HepG2 (cell line): ENCODE measurements around the gene SUPT4H1. TPM values are rescaled to one million over a fixed set of nuclear protein-coding genes. Genes with fewer than 3 reads are reported as not detected.

Source experiments
- AHR ChIP-seq: IDR thresholded peaks from 2 replicates; pipeline ENCODE4 v1.6.1; 2018; ENCODE audit warnings: missing genetic modification reagents, missing compliant biosample characterization
- CEBPG ChIP-seq: IDR thresholded peaks from 2 replicates; pipeline ENCODE4 v1.6.1; 2016
- DR1 ChIP-seq: sonication (generic); formaldehyde crosslinking; IDR thresholded peaks from 2 replicates; pipeline ENCODE4 v1.8.0; 2021; ENCODE audit warnings: mild to moderate bottlenecking, missing genetic modification reagents, inconsistent platforms
- GTF3A ChIP-seq: sonication (generic); formaldehyde crosslinking; conservative IDR thresholded peaks from 2 replicates; pipeline ENCODE4 v1.4.0; 2020; ENCODE audit warnings: mild to moderate bottlenecking, missing genetic modification reagents
- HINFP ChIP-seq: sonication (generic); formaldehyde crosslinking; IDR thresholded peaks from 2 replicates; pipeline ENCODE4 v1.4.0; 2020; ENCODE audit warnings: low read depth, mild to moderate bottlenecking, missing genetic modification reagents
- KAT8 ChIP-seq: IDR thresholded peaks from 2 replicates; pipeline ENCODE4 v1.6.1; 2016; ENCODE audit warnings: missing genetic modification reagents, missing compliant biosample characterization
- KMT2A ChIP-seq: sonication (generic); formaldehyde crosslinking; IDR thresholded peaks from 2 replicates; pipeline ENCODE4 v1.4.0; 2020; ENCODE audit warnings: missing genetic modification reagents
- KMT2B ChIP-seq: IDR thresholded peaks from 2 replicates; pipeline ENCODE4 v1.6.1; 2016; ENCODE audit warnings: missing genetic modification reagents, missing compliant biosample characterization
- NONO ChIP-seq, 2 experiments: fragments of 450-650 bp in 1 of 2; sonication (generic) in 1 of 2; formaldehyde crosslinking in 1 of 2; IDR thresholded peaks in 1 of 2; conservative IDR thresholded peaks in 1 of 2; 2 replicates each; pipeline versions ENCODE4 v1.6.1 to v1.8.0; 2017 to 2022; ENCODE audit warnings: mild to moderate bottlenecking in 1 of 2, missing genetic modification reagents in 1 of 2, moderate library complexity in 1 of 2
- PATZ1 ChIP-seq: sonication (generic); formaldehyde crosslinking; IDR thresholded peaks from 2 replicates; pipeline ENCODE4 v1.4.0; 2020; ENCODE audit warnings: missing genetic modification reagents
- PHF5A ChIP-seq: IDR thresholded peaks from one replicate; pipeline ENCODE4 v1.6.1; 2018; ENCODE audit warnings: low read depth, missing genetic modification reagents; ENCODE audit not compliant: unreplicated experiment
- PLSCR1 ChIP-seq: sonication (generic); formaldehyde crosslinking; IDR thresholded peaks from 2 replicates; pipeline ENCODE4 v1.5.0; 2020; ENCODE audit warnings: missing genetic modification reagents, mild to moderate bottlenecking, borderline replicate concordance
- RAD21 ChIP-seq: fragments of 450-650 bp; formaldehyde crosslinking; IDR thresholded peaks from 2 replicates; pipeline ENCODE4 v1.5.0; 2020; ENCODE audit warnings: mild to moderate bottlenecking
- TCF12 ChIP-seq, 2 experiments: fragments of 450-650 bp in 1 of 2; sonication (generic) in 1 of 2; formaldehyde crosslinking in 1 of 2; IDR thresholded peaks; 2 replicates each; pipeline versions ENCODE4 v1.6.1 to v1.8.0; 2017 to 2022; ENCODE audit warnings: antibody characterized with exemption in 1 of 2, mild to moderate bottlenecking in 1 of 2, missing genetic modification reagents in 1 of 2, moderate library complexity in 1 of 2
- ZBTB20 ChIP-seq: sonication (generic); formaldehyde crosslinking; IDR thresholded peaks from 2 replicates; pipeline ENCODE4 v1.8.1; 2023; ENCODE audit warnings: missing genetic modification reagents, low read depth, mild to moderate bottlenecking, borderline replicate concordance
- ZHX1 ChIP-seq: sonication (generic); formaldehyde crosslinking; IDR thresholded peaks from 2 replicates; pipeline ENCODE4 v1.8.1; 2022; ENCODE audit warnings: low read depth, mild to moderate bottlenecking, missing genetic modification reagents
- ZNF331 ChIP-seq: sonication (generic); formaldehyde crosslinking; IDR thresholded peaks from 2 replicates; pipeline ENCODE4 v1.4.0; 2020; ENCODE audit warnings: missing genetic modification reagents
- ZNF337 ChIP-seq: sonication (generic); formaldehyde crosslinking; IDR thresholded peaks from 2 replicates; pipeline ENCODE4 v1.5.1; 2020; ENCODE audit warnings: missing genetic modification reagents, low read depth, mild to moderate bottlenecking, borderline replicate concordance
- ZNF556 ChIP-seq: sonication (generic); formaldehyde crosslinking; IDR thresholded peaks from 2 replicates; pipeline ENCODE4 v1.4.0; 2020; ENCODE audit warnings: mild to moderate bottlenecking, missing genetic modification reagents, borderline replicate concordance
- ZNF619 ChIP-seq: sonication (generic); formaldehyde crosslinking; IDR thresholded peaks from 2 replicates; pipeline ENCODE4 v1.4.0; 2020; ENCODE audit warnings: mild to moderate bottlenecking, missing genetic modification reagents
- ZNF816 ChIP-seq: sonication (generic); formaldehyde crosslinking; IDR thresholded peaks from 2 replicates; pipeline ENCODE4 v1.8.0; 2022; ENCODE audit warnings: missing genetic modification reagents, mild to moderate bottlenecking, borderline replicate concordance
- polyA plus RNA-seq, 8 experiments: library from polyadenylated mRNA; depleted of rRNA in 3 of 8; stranded (reverse) in 7 of 8; unstranded in 1 of 8; fragments of >200 nt; fragmentation: Illumina TruSeq in 4 of 8; extraction: Trizol in 4 of 8; gene quantifications; 2 replicates each; pipeline versions ENCODE4 v1.2.1 to v1.2.3, GENCODE V29; 2011 to 2016; ENCODE audit warnings: low read depth in 4 of 8, missing spikeins in 1 of 8, mixed read lengths in 1 of 8; ENCODE audit not compliant: insufficient read depth in 1 of 8
- total RNA-seq, 5 experiments: library from RNA; depleted of rRNA; stranded (reverse); fragments of >200 nt; fragmentation: Illumina TruSeq; extraction: Trizol; gene quantifications; 2 replicates each; pipeline ENCODE4 v1.2.3, GENCODE V29; 2016; ENCODE audit warnings: low read depth in 1 of 5

Gene SUPT4H1
- total and polyA plus RNA-seq, 2 of the 13 experiments (the other 11 are each of a cell fraction or from before 2014, with no cell fraction given) = 155 to 244 TPM

GRCh38 chr17:58369214-58370031, 17.4 kb upstream of the SUPT4H1 start (continued):
- TF ChIP-seq PATZ1 (peak; percentile 60; the same call in 1 of the 2 replicates), ZNF331 (CRISPR knock-in tag) (peak; percentile 41; the same call in 1 of the 2 replicates), NONO (IDR thresholded peaks at IDR 0.05) (no peak), NONO (CRISPR knock-in tag; conservative IDR thresholded peaks at IDR 0.05) (peak; percentile 85), ZNF556 (CRISPR knock-in tag) (peak; percentile 79; the same call in 1 of the 2 replicates), KMT2B (peak; percentile 37; the same call in 1 of the 2 replicates), HINFP (CRISPR knock-in tag) (0 out of 2 replicates have a peak, but pooled peaks have one; percentile 54), ZBTB20 (0 out of 2 replicates have a peak, but pooled peaks have one; percentile 16), ZNF337 (CRISPR knock-in tag) (no peak), ZNF619 (CRISPR knock-in tag) (no peak), PHF5A (CRISPR knock-in tag) (peak; percentile 45), CEBPG (peak; percentile 69), PLSCR1 (no peak), KAT8 (CRISPR knock-in tag) (peak; percentile 20; the same call in 1 of the 2 replicates), TCF12 (IDR thresholded peaks at IDR 0.05) (no peak), TCF12 (CRISPR knock-in tag; IDR thresholded peaks at IDR 0.05) (no peak), AHR (CRISPR knock-in tag) (peak; percentile 14; the same call in 1 of the 2 replicates), RAD21 (CRISPR knock-in tag) (peak; percentile 35), ZHX1 (CRISPR knock-in tag) (peak; percentile 66), GTF3A (no peak), DR1 (CRISPR knock-in tag) (no peak), ZNF816 (no peak), KMT2A (CRISPR knock-in tag) (peak; percentile 45; the same call in 1 of the 2 replicates)
